H1 (cell line): ENCODE results near the gene NIFK.

Source experiments
- CEBPB ChIP-seq: IDR thresholded peaks from 2 replicates; pipeline ENCODE4 v1.6.1; 2012; ENCODE audit warnings: low read depth, low read length
- CHD1 ChIP-seq: IDR thresholded peaks from 2 replicates; pipeline ENCODE4 v1.6.1; 2012; ENCODE audit warnings: low read depth, low read length, improper control_type of control experiment
- EZH2 ChIP-seq: fragments of 200-600 bp; sonication (generic); IDR thresholded peaks from 2 replicates; pipeline ENCODE4 v1.7.1; 2012; ENCODE audit warnings: low read depth, mild to moderate bottlenecking, moderate library complexity, low read length, inconsistent platforms; ENCODE audit not compliant: severe bottlenecking
- POLR2A ChIP-seq, 2 experiments: IDR thresholded peaks; 1 replicate in 1 of 2; 2 replicates in 1 of 2; pipeline ENCODE4 v1.6.1; 2011; ENCODE audit warnings: low read depth in 2 of 2, low read length in 2 of 2, mild to moderate bottlenecking in 2 of 2; ENCODE audit errors: control extremely low read depth in 1 of 2

DNA sequence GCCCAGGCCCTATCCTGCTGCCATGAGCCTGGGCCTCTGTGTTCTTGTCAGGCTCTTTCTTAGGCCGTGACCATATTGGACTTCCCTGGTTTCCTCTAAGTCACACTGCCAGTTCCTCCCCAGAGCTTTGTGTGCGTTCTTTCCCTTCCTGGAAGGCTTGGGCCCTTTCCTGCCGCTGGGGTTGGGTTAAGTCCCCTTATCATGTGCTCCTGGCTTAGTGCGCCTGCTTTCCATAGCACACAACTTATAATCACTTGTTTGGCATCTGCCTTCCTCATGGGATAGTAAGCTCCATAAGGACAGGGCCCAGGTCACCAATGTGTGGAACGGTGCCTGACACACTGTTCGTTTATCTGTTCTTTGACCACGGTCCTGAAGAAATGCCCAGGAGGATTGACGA, 31.3 kb downstream of the NIFK start:
- no peak for TF ChIP-seq CHD1
- TF ChIP-seq EZH2: no peak
- TF ChIP-seq POLR2A (IDR thresholded peaks at IDR 0.05; ENCODE audit: control extremely low read depth in 1 of 2, low read depth in 2 of 2, low read length in 2 of 2): no peak
- TF ChIP-seq CEBPB: no peak
